H1 (cell line): ENCODE data around the gene PRMT2. TPM values are rescaled to one million over a fixed set of nuclear protein-coding genes. Genes with fewer than 3 reads are reported as not detected.

Experiments
- CTCF ChIA-PET: fragments of 300-600 bp; sonication (Branson Sonifier 250); formaldehyde crosslinking; loops from one replicate; lab custom pipeline; 2021; ENCODE audit not compliant: partially characterized antibody; lab: Charles Lee
- POLR2A ChIA-PET: fragments of 300-600 bp; sonication (Branson Sonifier 250); formaldehyde crosslinking; loops from one replicate; lab custom pipeline; 2021; ENCODE audit warnings: inconsistent platforms; ENCODE audit not compliant: partially characterized antibody; lab: Charles Lee
- DNase-seq, 2 experiments: peaks; one replicate each; pipeline versions ENCODE4 v3.0.0 to v3.0.0-alpha.2; 2010 to 2022; ENCODE audit warnings: low spot score in 2 of 2, low read depth in 1 of 2, mixed read lengths in 1 of 2
- FAIRE-seq: peaks from 2 replicates; lab custom pipeline; 2011; peaks lifted over from hg19 to GRCh38; lab: Jason Lieb, UNC
- H2AFZ ChIP-seq: 2 replicates; pipeline ENCODE4 v1.8.1; 2012; ENCODE audit warnings: low read length, inconsistent platforms
- H2AK5ac ChIP-seq: 2 replicates; pipeline ENCODE4 v1.6.1; 2013; ENCODE audit warnings: low read depth, low read length
- H2BK120ac ChIP-seq: replicated peaks from 2 replicates; pipeline ENCODE3; 2013; ENCODE audit warnings: low read depth, low read length, inconsistent platforms
- H2BK12ac ChIP-seq: 2 replicates; pipeline ENCODE4 v1.6.1; 2013; ENCODE audit warnings: low read depth, low read length
- H2BK15ac ChIP-seq: 2 replicates; pipeline ENCODE4 v1.6.1; 2013; ENCODE audit warnings: low read length
- H2BK20ac ChIP-seq: 2 replicates; pipeline ENCODE4 v1.6.1; 2013; ENCODE audit warnings: low read length
- H2BK5ac ChIP-seq: 2 replicates; pipeline ENCODE4 v1.6.1; 2013; ENCODE audit warnings: low read depth, low read length
- H3K14ac ChIP-seq: 2 replicates; pipeline ENCODE4 v1.6.1; 2013; ENCODE audit warnings: inconsistent platforms; ENCODE audit not compliant: insufficient read length
- H3K18ac ChIP-seq: 2 replicates; pipeline ENCODE4 v1.6.1; 2013; ENCODE audit warnings: low read length; ENCODE audit errors: extremely low read depth
- H3K23ac ChIP-seq: 2 replicates; pipeline ENCODE4 v1.6.1; 2013; ENCODE audit warnings: inconsistent platforms; ENCODE audit not compliant: insufficient read length
- H3K23me2 ChIP-seq: 2 replicates; pipeline ENCODE4 v1.6.1; 2013; ENCODE audit warnings: low read depth, low read length
- H3K27ac ChIP-seq: 2 replicates; pipeline ENCODE4 v1.6.1; 2011; ENCODE audit warnings: low read depth, low read length, inconsistent platforms
- H3K27me3 ChIP-seq, 4 experiments: replicated peaks in 1 of 4; 1 replicate in 1 of 4; 2 replicates in 3 of 4; pipeline versions ENCODE4 v1.6.1 to v1.8.1; 2011 to 2013; ENCODE audit warnings: low read length in 3 of 4, mild to moderate bottlenecking in 3 of 4, inconsistent platforms in 2 of 4, mixed read lengths in 2 of 4, moderate library complexity in 1 of 4; ENCODE audit not compliant: control insufficient read depth in 3 of 4, insufficient read depth in 3 of 4; ENCODE audit errors: extremely low read depth in 1 of 4
- H3K36me3 ChIP-seq, 4 experiments: 2 replicates each; pipeline versions ENCODE4 v1.6.1 to v1.8.1; 2011 to 2013; ENCODE audit warnings: mild to moderate bottlenecking in 4 of 4, low read length in 3 of 4, moderate library complexity in 2 of 4, control low read depth in 1 of 4, inconsistent platforms in 1 of 4; ENCODE audit not compliant: insufficient read depth in 4 of 4, control insufficient read depth in 2 of 4
- H3K4ac ChIP-seq: replicated peaks from 2 replicates; pipeline ENCODE3; 2013; ENCODE audit warnings: low read length, low read depth, mixed read lengths, inconsistent platforms; ENCODE audit not compliant: insufficient read length
- H3K4me1 ChIP-seq, 4 experiments: replicated peaks in 1 of 4; 1 replicate in 1 of 4; 2 replicates in 3 of 4; pipeline versions ENCODE4 v1.6.1 to v1.8.1; 2011 to 2013; ENCODE audit warnings: low read length in 3 of 4, inconsistent platforms in 2 of 4, mixed read lengths in 1 of 4; ENCODE audit not compliant: insufficient read depth in 4 of 4, control insufficient read depth in 3 of 4
- H3K4me2 ChIP-seq, 2 experiments: 2 replicates each; pipeline versions ENCODE4 v1.6.1 to v1.8.1; 2011 to 2013; ENCODE audit warnings: low read depth in 2 of 2, low read length in 2 of 2, control low read depth in 1 of 2, inconsistent platforms in 1 of 2, mild to moderate bottlenecking in 1 of 2; ENCODE audit not compliant: insufficient read depth in 1 of 2
- H3K4me3 ChIP-seq, 4 experiments: fragments of 200-600, 300-600 bp in 1 of 4; sonication (generic), shearing (Covaris generic), sonication (Bioruptor Twin) in 1 of 4; 2 replicates each; pipeline versions ENCODE4 v1.5.1 to v1.8.1; 2011 to 2016; ENCODE audit warnings: low read length in 4 of 4, low read depth in 3 of 4, control low read depth in 2 of 4, inconsistent platforms in 2 of 4, mild to moderate bottlenecking in 2 of 4, mixed read lengths in 1 of 4, moderate library complexity in 1 of 4; ENCODE audit not compliant: insufficient read depth in 2 of 4; ENCODE audit errors: extremely low read depth in 1 of 4
- H3K56ac ChIP-seq: replicated peaks from 2 replicates; pipeline ENCODE3; 2013; ENCODE audit warnings: low read depth, mild to moderate bottlenecking, mixed read lengths, low read length, inconsistent platforms; ENCODE audit not compliant: insufficient read length
- H3K79me1 ChIP-seq: 2 replicates; pipeline ENCODE4 v1.6.1; 2013; ENCODE audit warnings: low read depth, low read length, control low read depth
- H3K79me2 ChIP-seq, 2 experiments: 2 replicates each; pipeline versions ENCODE4 v1.6.1 to v1.8.1; 2012 to 2013; ENCODE audit warnings: low read length in 2 of 2, mild to moderate bottlenecking in 2 of 2, inconsistent platforms in 1 of 2; ENCODE audit not compliant: insufficient read depth in 2 of 2, control insufficient read depth in 1 of 2
- H3K9ac ChIP-seq, 4 experiments: replicated peaks in 1 of 4; 1 replicate in 1 of 4; 2 replicates in 3 of 4; pipeline versions ENCODE4 v1.6.1 to v1.8.1; 2011 to 2013; ENCODE audit warnings: low read depth in 3 of 4, low read length in 3 of 4, control low read depth in 2 of 4, mild to moderate bottlenecking in 2 of 4, moderate library complexity in 2 of 4, inconsistent platforms in 1 of 4; ENCODE audit errors: extremely low read depth in 1 of 4
- H3K9me3 ChIP-seq, 2 experiments: 2 replicates each; pipeline versions ENCODE4 v1.6.1 to v1.8.1; 2012 to 2013; ENCODE audit warnings: mild to moderate bottlenecking in 2 of 2, moderate library complexity in 2 of 2, control low read depth in 1 of 2, inconsistent platforms in 1 of 2, low read depth in 1 of 2, low read length in 1 of 2, mixed read lengths in 1 of 2; ENCODE audit not compliant: insufficient read depth in 2 of 2
- H4K20me1 ChIP-seq, 2 experiments: replicated peaks in 1 of 2; 2 replicates each; pipeline versions ENCODE3 to v1.8.1; 2011 to 2013; ENCODE audit warnings: inconsistent platforms in 2 of 2, low read length in 2 of 2, mild to moderate bottlenecking in 1 of 2; ENCODE audit not compliant: insufficient read depth in 2 of 2, control insufficient read depth in 1 of 2
- H4K5ac ChIP-seq: 2 replicates; pipeline ENCODE4 v1.6.1; 2013; ENCODE audit warnings: low read length, low read depth, mixed read lengths, inconsistent platforms; ENCODE audit not compliant: insufficient read length
- H4K8ac ChIP-seq: 2 replicates; pipeline ENCODE4 v1.8.0; 2013; ENCODE audit warnings: mild to moderate bottlenecking, moderate library complexity, low read length, inconsistent platforms; ENCODE audit not compliant: insufficient read depth; ENCODE audit errors: extremely low read depth
- H4K91ac ChIP-seq: replicated peaks from 2 replicates; pipeline ENCODE3; 2013; ENCODE audit warnings: low read length, mixed read lengths, inconsistent platforms; ENCODE audit not compliant: insufficient read length
- BRCA1 ChIP-seq: IDR thresholded peaks from 2 replicates; pipeline ENCODE4 v1.6.1; 2012; ENCODE audit warnings: low read depth, low read length, improper control_type of control experiment
- CTBP2 ChIP-seq: IDR thresholded peaks from 2 replicates; pipeline ENCODE4 v1.7.0; 2011; ENCODE audit warnings: borderline replicate concordance, mild to moderate bottlenecking, moderate library complexity, mixed read lengths, low read length; ENCODE audit not compliant: insufficient read depth, insufficient read length
- KDM4A ChIP-seq: IDR thresholded peaks from one replicate; pipeline ENCODE4 v1.7.1; 2012; ENCODE audit warnings: low read depth, mild to moderate bottlenecking, moderate library complexity, low read length, inconsistent platforms; ENCODE audit not compliant: severe bottlenecking
- NRF1 ChIP-seq: IDR thresholded peaks from 2 replicates; pipeline ENCODE4 v1.6.1; 2011; ENCODE audit warnings: mild to moderate bottlenecking, low read depth, low read length, improper control_type of control experiment
- POLR2AphosphoS5 ChIP-seq: IDR thresholded peaks from 2 replicates; pipeline ENCODE4 v1.6.1; 2011; ENCODE audit warnings: low read depth, low read length
- RFX5 ChIP-seq: IDR thresholded peaks from 2 replicates; pipeline ENCODE4 v1.6.1; 2011; ENCODE audit warnings: low read depth, low read length, improper control_type of control experiment, borderline replicate concordance
- SIRT6 ChIP-seq: IDR thresholded peaks from one replicate; pipeline ENCODE4 v1.7.1; 2012; ENCODE audit warnings: low read length, inconsistent platforms
- SRF ChIP-seq: IDR thresholded peaks from 2 replicates; pipeline ENCODE4 v1.6.1; 2011; ENCODE audit warnings: mild to moderate bottlenecking, low read depth, low read length, moderate library complexity
- SUZ12 ChIP-seq: fragments of 200-600 bp; sonication (generic); IDR thresholded peaks from 2 replicates; pipeline ENCODE4 v1.6.1; 2012; ENCODE audit warnings: mild to moderate bottlenecking, inconsistent platforms, low read length, moderate library complexity, mixed read lengths
- TBP ChIP-seq: IDR thresholded peaks from 2 replicates; pipeline ENCODE4 v1.6.1; 2011; ENCODE audit warnings: low read depth, low read length, improper control_type of control experiment
- YY1 ChIP-seq: IDR thresholded peaks from 2 replicates; pipeline ENCODE4 v1.6.1; 2011; ENCODE audit warnings: low read depth, mild to moderate bottlenecking, low read length
- ZNF274 ChIP-seq: IDR thresholded peaks from 2 replicates; pipeline ENCODE4 v1.7.0; 2012; ENCODE audit warnings: low read length, borderline replicate concordance; ENCODE audit errors: extremely low read depth
- WGBS, 2 experiments: shearing (Covaris generic) in 1 of 2; methylation state at CpG; one replicate each; pipeline versions ENCODE4 v1.1.6 to v1.1.7; 2013 to 2015; ENCODE audit warnings: low lambda C conversion rate in 2 of 2, mixed read lengths in 2 of 2, inconsistent platforms in 1 of 2, low coverage in 1 of 2, missing lambda C conversion rate in 1 of 2; ENCODE audit not compliant: insufficient replicate concordance in 2 of 2, insufficient coverage in 1 of 2, insufficient read length in 1 of 2; ENCODE audit errors: extremely low coverage in 1 of 2, missing lambda C conversion rate in 1 of 2; 5-methylcytosine and 5-hydroxymethylcytosine counted together
- polyA plus RNA-seq, 7 experiments: library from polyadenylated mRNA; depleted of rRNA in 3 of 7; stranded (reverse) in 5 of 7; unstranded in 2 of 7; fragments of >200 nt in 5 of 7; fragments of 200-250 nt in 2 of 7; gene quantifications; 1 replicate in 5 of 7; 2 replicates in 1 of 7; 4 replicates in 1 of 7; pipeline versions ENCODE4 v1.2.1 to v1.2.3, GENCODE V29; 2011 to 2013; ENCODE audit warnings: missing spikeins in 2 of 7, mixed read lengths in 2 of 7
- total RNA-seq: library from RNA; stranded (reverse); fragmentation: NEBNext Ultra II Directional; extraction: Animal tissue kit (Norgen Biotek cat#: 25700); gene quantifications from 2 replicates; pipeline ENCODE4 v1.2.1, GENCODE V29; 2021
- TF ChIP-seq, protein P1 (sequence below): IDR thresholded peaks from 2 replicates; pipeline ENCODE4 v1.6.1; 2012; ENCODE audit warnings: inconsistent platforms

PRMT2 gene
- total and polyA plus RNA-seq, 2 of the 8 experiments (the other 6 are each of a cell fraction or from before 2014, with no cell fraction given) = 45.8 to 59.2 TPM

- no peak overlapping the region for H2BK20ac ChIP-seq
- H2AFZ ChIP-seq = no peak overlapping the region
- H3K27me3 ChIP-seq = no peaks in the 10 kb centered on the region
- H4K8ac ChIP-seq = no peak overlapping the region
- no peak overlapping the region for H3K4ac ChIP-seq
- whole genome bisulfite sequencing, 2 experiments = 92% methylated on average over 6 of the region's 6 CpGs; no CpG with 5 or more reads in 1 of the 2 experiments
- no peak overlapping the region for H4K91ac ChIP-seq
- H2BK120ac ChIP-seq = no peak overlapping the region
- no peak overlapping the region for H3K27ac ChIP-seq
- no peak overlapping the region for H4K5ac ChIP-seq
- CTCF ChIA-PET = interaction anchor here (0.8 to 1.3 kb wide), 4 partner anchors 9 to 22 kb away, joined by 3 to 11 read pairs (median 4); partner anchors contain the start of gene PRMT2
- H3K23me2 ChIP-seq = no peaks in the 10 kb centered on the region
- no peak overlapping the region for H2BK12ac ChIP-seq
- H3K79me2 ChIP-seq = no peaks in the 10 kb centered on the region
- no peak for FAIRE-seq
- no peak overlapping the region for H3K18ac ChIP-seq
- H3K4me3 ChIP-seq = no peak overlapping the region
- no peak overlapping the region for H3K56ac ChIP-seq
- no peaks in the 10 kb centered on the region for H4K20me1 ChIP-seq
- no peaks in the 10 kb centered on the region for H3K9me3 ChIP-seq
- H3K4me1 ChIP-seq = no peaks in the 10 kb centered on the region; a peak in 2 of 7 replicates
- H3K36me3 ChIP-seq = no peaks in the 10 kb centered on the region
- no peak overlapping the region for H3K23ac ChIP-seq
- no peak overlapping the region for H2BK15ac ChIP-seq
- H3K14ac ChIP-seq = no peak overlapping the region
- H3K9ac ChIP-seq = no peak overlapping the region
- no peak for DNase-seq
- POLR2A ChIA-PET = interaction anchor here (0.9 kb wide), 1 partner anchor 17 kb away, joined by 6 read pairs; the partner anchor contains the start of gene PRMT2
- no peak overlapping the region for H2AK5ac ChIP-seq
- H3K79me1 ChIP-seq = no peaks in the 10 kb centered on the region
- no peak overlapping the region for H3K4me2 ChIP-seq
- H2BK5ac ChIP-seq = no peak overlapping the region
- TF ChIP-seq RFX5 (no peak), KDM4A (no peak), SUZ12 (no peak), TBP (no peak), YY1 (no peak), NRF1 (no peak), CTBP2 (no peak), POLR2AphosphoS5 (no peak), SRF (no peak), SIRT6 (no peak), BRCA1 (no peak), ZNF274 (no peak)
- TF ChIP-seq, protein P1, sequence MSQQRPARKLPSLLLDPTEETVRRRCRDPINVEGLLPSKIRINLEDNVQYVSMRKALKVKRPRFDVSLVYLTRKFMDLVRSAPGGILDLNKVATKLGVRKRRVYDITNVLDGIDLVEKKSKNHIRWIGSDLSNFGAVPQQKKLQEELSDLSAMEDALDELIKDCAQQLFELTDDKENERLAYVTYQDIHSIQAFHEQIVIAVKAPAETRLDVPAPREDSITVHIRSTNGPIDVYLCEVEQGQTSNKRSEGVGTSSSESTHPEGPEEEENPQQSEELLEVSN = no peak
These were observed 18.0 kb upstream of the PRMT2 start for GRCh38 chr21:46617267-46618051.
